ENCODE measurements around the gene KIF4B. TPM values are rescaled to one million over a fixed set of nuclear protein-coding genes. Genes with fewer than 3 reads are reported as not detected.
"Not testable (repeated sequence)": the region's sequence is repeated elsewhere in the genome, so short reads cannot be mapped to it uniquely, and the experiment has no call there.

KIF4B gene
- polyA plus RNA-seq, 1 donor from 2014 or later = not detected

DNA sequence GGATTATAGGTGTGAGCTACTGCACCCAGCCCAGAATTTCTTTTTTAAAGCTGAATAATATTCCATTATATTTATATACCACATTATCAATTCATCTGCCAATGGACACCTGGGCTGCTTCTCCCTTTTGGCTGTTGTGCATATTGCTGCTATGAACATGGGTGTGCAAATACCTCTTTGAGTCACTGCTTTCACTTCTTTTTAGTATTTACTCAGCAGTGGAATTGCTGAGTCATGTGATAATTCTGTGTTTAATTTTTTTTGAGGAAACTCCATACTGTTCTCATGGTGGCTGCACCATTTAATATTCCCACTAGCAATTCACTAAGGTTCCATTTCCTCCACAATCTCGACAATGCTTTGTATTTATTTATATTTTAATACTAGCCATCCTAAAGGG is 36.1 kb upstream of the KIF4B start:
- Histone ChIP-seq H3K4me2 (ENCODE audit: low read length) (no peak overlapping the region), H3K36me3 (ENCODE audit: insufficient read depth, low read length) (no peaks in the 10 kb centered on the region), H3K9ac (ENCODE audit: low read length) (no peak overlapping the region), H3K9me3 (ENCODE audit: low read length) (no peaks in the 10 kb centered on the region), H4K20me1 (ENCODE audit: insufficient read depth) (no peaks in the 10 kb centered on the region), H3K79me2 (replicated peaks; ENCODE audit: insufficient read depth, low read length) (no peaks in the 10 kb centered on the region), H3K27ac (ENCODE audit: low read length) (no peak overlapping the region), H3K27me3 (ENCODE audit: insufficient read depth, low read depth, low read length) (no peaks in the 10 kb centered on the region), H3K9me2 (ENCODE audit: insufficient read depth, low read length) (no peaks in the 10 kb centered on the region), H3K4me3 (ENCODE audit: low read length) (no peak overlapping the region), H2AFZ (ENCODE audit: low read depth, low read length) (no peak overlapping the region), H3F3A (ENCODE audit: insufficient read depth, low read length, poor library complexity, severe bottlenecking) (peaks cover 5% of the 10 kb centered on the region)
- TF ChIP-seq SMC3 (conservative IDR thresholded peaks at IDR 0.05; ENCODE audit: poor library complexity) = no peak
- no peak for TF ChIP-seq MXI1 (conservative IDR thresholded peaks at IDR 0.05; ENCODE audit: poor library complexity, severe bottlenecking)
- TF ChIP-seq EP300 (conservative IDR thresholded peaks at IDR 0.05; ENCODE audit: poor library complexity, severe bottlenecking) = no peak
- TF ChIP-seq RAD21 (conservative IDR thresholded peaks at IDR 0.05) = no peak
- TF ChIP-seq TAF1 (IDR thresholded peaks at IDR 0.05; ENCODE audit: low read depth) = no peak
- TF ChIP-seq, protein P1, sequence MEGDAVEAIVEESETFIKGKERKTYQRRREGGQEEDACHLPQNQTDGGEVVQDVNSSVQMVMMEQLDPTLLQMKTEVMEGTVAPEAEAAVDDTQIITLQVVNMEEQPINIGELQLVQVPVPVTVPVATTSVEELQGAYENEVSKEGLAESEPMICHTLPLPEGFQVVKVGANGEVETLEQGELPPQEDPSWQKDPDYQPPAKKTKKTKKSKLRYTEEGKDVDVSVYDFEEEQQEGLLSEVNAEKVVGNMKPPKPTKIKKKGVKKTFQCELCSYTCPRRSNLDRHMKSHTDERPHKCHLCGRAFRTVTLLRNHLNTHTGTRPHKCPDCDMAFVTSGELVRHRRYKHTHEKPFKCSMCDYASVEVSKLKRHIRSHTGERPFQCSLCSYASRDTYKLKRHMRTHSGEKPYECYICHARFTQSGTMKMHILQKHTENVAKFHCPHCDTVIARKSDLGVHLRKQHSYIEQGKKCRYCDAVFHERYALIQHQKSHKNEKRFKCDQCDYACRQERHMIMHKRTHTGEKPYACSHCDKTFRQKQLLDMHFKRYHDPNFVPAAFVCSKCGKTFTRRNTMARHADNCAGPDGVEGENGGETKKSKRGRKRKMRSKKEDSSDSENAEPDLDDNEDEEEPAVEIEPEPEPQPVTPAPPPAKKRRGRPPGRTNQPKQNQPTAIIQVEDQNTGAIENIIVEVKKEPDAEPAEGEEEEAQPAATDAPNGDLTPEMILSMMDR (IDR thresholded peaks at IDR 0.05; ENCODE audit: poor library complexity, severe bottlenecking) = no peak
- TF ChIP-seq POLR2AphosphoS5 (IDR thresholded peaks at IDR 0.05) = no peak
- TF ChIP-seq, protein P2, sequence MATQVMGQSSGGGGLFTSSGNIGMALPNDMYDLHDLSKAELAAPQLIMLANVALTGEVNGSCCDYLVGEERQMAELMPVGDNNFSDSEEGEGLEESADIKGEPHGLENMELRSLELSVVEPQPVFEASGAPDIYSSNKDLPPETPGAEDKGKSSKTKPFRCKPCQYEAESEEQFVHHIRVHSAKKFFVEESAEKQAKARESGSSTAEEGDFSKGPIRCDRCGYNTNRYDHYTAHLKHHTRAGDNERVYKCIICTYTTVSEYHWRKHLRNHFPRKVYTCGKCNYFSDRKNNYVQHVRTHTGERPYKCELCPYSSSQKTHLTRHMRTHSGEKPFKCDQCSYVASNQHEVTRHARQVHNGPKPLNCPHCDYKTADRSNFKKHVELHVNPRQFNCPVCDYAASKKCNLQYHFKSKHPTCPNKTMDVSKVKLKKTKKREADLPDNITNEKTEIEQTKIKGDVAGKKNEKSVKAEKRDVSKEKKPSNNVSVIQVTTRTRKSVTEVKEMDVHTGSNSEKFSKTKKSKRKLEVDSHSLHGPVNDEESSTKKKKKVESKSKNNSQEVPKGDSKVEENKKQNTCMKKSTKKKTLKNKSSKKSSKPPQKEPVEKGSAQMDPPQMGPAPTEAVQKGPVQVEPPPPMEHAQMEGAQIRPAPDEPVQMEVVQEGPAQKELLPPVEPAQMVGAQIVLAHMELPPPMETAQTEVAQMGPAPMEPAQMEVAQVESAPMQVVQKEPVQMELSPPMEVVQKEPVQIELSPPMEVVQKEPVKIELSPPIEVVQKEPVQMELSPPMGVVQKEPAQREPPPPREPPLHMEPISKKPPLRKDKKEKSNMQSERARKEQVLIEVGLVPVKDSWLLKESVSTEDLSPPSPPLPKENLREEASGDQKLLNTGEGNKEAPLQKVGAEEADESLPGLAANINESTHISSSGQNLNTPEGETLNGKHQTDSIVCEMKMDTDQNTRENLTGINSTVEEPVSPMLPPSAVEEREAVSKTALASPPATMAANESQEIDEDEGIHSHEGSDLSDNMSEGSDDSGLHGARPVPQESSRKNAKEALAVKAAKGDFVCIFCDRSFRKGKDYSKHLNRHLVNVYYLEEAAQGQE (IDR thresholded peaks at IDR 0.05; ENCODE audit: borderline replicate concordance) = no peak
- TF ChIP-seq EZH2 (IDR thresholded peaks at IDR 0.05; ENCODE audit: borderline replicate concordance, insufficient read depth, low read length, poor library complexity, severe bottlenecking) = no peak

DNA sequence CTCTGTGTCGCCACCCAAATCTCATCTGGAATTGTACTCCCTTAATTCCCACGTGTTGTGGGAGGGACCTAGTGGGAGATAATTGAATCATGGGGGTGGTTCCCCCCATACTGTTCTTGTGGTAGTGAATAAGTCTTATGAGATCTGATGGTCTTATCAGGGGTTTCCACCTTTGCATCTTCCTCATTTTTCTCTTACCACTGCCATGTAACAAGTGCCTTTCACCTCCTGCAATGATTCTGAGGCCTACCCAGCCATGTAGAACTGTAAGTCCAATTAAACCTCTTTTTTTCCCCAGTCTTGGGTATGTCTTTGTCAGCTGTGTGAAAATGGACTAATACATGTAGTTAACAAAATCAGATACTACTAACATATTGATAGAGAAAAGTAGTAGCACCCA is 35.3 kb upstream of the KIF4B start:
- H3K27ac ChIP-seq (ENCODE audit: low read length); H3K9ac ChIP-seq (ENCODE audit: low read length); H4K20me1 ChIP-seq (ENCODE audit: insufficient read depth); H3F3A ChIP-seq (ENCODE audit: insufficient read depth, low read length, poor library complexity, severe bottlenecking); H2AFZ ChIP-seq (ENCODE audit: low read depth, low read length); H3K27me3 ChIP-seq (ENCODE audit: insufficient read depth, low read depth, low read length); H3K9me2 ChIP-seq (ENCODE audit: insufficient read depth, low read length); H3K4me2 ChIP-seq (ENCODE audit: low read length); H3K4me3 ChIP-seq (ENCODE audit: low read length); H3K79me2 ChIP-seq (replicated peaks; ENCODE audit: insufficient read depth, low read length); H3K36me3 ChIP-seq (ENCODE audit: insufficient read depth, low read length); H3K9me3 ChIP-seq (ENCODE audit: low read length): not testable (repeated sequence)

DNA sequence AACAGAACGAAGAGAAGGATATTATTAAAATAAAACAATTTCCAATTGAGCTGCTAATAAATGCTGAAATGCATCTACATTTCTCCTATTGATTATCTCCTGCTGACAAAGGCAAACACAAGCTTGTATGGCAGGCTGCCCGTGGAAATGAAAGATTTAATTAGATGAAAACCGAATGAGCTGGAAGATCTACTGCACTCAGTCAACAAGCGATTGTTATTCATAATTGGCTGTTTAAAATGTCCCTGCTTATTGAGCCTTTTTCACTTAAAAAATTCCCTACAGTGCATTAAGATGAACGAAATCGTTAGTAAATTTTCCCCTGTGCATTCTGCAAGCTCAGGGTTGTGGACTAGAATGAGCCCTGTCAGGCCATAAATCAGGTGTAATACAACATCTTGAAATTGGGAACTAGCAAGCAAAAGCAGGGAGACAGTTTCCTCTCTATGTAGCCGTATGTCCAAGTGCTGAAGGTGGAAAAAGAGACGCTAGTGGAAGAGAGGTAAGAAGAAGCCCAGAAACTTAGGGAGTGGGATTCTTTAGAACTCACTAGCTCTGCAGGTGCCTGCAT is 28.5 kb upstream of the KIF4B start:
- TF ChIP-seq EZH2 (IDR thresholded peaks at IDR 0.05; ENCODE audit: borderline replicate concordance, insufficient read depth, low read length, poor library complexity, severe bottlenecking) (no peak), RAD21 (conservative IDR thresholded peaks at IDR 0.05) (no peak), EP300 (conservative IDR thresholded peaks at IDR 0.05; ENCODE audit: poor library complexity, severe bottlenecking) (no peak), POLR2AphosphoS5 (IDR thresholded peaks at IDR 0.05) (no peak), SMC3 (conservative IDR thresholded peaks at IDR 0.05; ENCODE audit: poor library complexity) (no peak), TAF1 (IDR thresholded peaks at IDR 0.05; ENCODE audit: low read depth) (no peak), MXI1 (conservative IDR thresholded peaks at IDR 0.05; ENCODE audit: poor library complexity, severe bottlenecking) (no peak)
- TF ChIP-seq, protein P2 (IDR thresholded peaks at IDR 0.05; ENCODE audit: borderline replicate concordance) = no peak
- TF ChIP-seq, protein P1 (IDR thresholded peaks at IDR 0.05; ENCODE audit: poor library complexity, severe bottlenecking) = no peak
- Histone ChIP-seq H3K36me3 (ENCODE audit: insufficient read depth, low read length) (no peaks in the 10 kb centered on the region), H2AFZ (ENCODE audit: low read depth, low read length) (no peak overlapping the region), H3F3A (ENCODE audit: insufficient read depth, low read length, poor library complexity, severe bottlenecking) (no peaks in the 10 kb centered on the region), H4K20me1 (ENCODE audit: insufficient read depth) (no peaks in the 10 kb centered on the region), H3K4me3 (ENCODE audit: low read length) (no peak overlapping the region), H3K27ac (ENCODE audit: low read length) (no peak overlapping the region), H3K4me2 (ENCODE audit: low read length) (no peak overlapping the region), H3K27me3 (ENCODE audit: insufficient read depth, low read depth, low read length) (no peaks in the 10 kb centered on the region), H3K9me2 (ENCODE audit: insufficient read depth, low read length) (no peaks in the 10 kb centered on the region), H3K9ac (ENCODE audit: low read length) (no peak overlapping the region), H3K79me2 (replicated peaks; ENCODE audit: insufficient read depth, low read length) (no peaks in the 10 kb centered on the region), H3K9me3 (ENCODE audit: low read length) (no peaks in the 10 kb centered on the region)
